UCSD-AML1 (cell line): ENCODE measurements around the gene IGSF8.

Source experiments
- DNase-seq: peaks from one replicate; lab custom pipeline; 2025; ENCODE audit not compliant: unreplicated experiment; lab: John Stamatoyannopoulos, UW

The IGSF8 gene, protein sequence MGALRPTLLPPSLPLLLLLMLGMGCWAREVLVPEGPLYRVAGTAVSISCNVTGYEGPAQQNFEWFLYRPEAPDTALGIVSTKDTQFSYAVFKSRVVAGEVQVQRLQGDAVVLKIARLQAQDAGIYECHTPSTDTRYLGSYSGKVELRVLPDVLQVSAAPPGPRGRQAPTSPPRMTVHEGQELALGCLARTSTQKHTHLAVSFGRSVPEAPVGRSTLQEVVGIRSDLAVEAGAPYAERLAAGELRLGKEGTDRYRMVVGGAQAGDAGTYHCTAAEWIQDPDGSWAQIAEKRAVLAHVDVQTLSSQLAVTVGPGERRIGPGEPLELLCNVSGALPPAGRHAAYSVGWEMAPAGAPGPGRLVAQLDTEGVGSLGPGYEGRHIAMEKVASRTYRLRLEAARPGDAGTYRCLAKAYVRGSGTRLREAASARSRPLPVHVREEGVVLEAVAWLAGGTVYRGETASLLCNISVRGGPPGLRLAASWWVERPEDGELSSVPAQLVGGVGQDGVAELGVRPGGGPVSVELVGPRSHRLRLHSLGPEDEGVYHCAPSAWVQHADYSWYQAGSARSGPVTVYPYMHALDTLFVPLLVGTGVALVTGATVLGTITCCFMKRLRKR

GRCh38 chr1:160097911-160098851 lies at the start of gene IGSF8:
TSS of gene IGSF8 (minus strand) at chr1:160098619. CDS start at chr1:160098472, 147 bp downstream.
- peak; percentile 89 for DNase-seq

DNA sequence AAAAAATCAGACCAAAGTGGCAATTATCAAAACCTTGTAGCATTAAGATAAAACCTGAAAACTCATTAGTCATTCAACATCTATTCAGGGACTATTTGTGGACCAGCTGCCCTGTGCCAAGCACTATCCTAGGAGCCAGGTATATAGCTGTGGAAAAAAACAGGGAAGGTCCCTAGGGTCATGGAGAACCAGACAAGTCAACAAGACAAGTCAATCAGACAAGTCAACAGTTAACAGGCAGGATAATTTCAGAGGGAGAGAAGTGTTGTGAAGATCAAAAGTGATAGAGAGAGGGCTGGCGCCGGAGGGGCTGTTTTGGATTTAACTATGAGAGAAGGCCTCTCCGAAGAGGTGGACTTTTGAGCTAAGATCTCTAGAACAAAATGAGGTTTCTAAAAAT lies 49.7 kb upstream of the IGSF8 start:
- no peak for DNase-seq

DNA sequence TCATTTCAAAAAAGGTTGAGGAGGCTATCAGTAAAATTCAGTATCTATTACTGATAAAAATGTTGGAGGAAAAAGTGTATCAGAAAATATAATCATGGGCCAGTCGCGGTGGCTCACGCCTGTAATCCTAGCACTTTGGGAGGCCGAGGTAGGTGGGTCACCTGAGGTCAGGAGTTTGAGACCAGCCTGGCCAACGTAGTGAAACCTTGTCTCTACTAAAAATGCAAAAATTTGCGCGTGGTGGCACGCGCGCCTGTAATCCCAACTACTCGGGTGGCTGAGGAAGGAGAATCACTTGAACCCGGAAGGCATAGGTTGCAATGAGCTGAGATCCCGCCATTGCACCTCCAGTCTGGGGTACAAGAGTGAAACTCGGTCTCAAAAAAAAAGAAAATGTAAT lies 47.7 kb upstream of the IGSF8 start:
- no peak for DNase-seq

DNA sequence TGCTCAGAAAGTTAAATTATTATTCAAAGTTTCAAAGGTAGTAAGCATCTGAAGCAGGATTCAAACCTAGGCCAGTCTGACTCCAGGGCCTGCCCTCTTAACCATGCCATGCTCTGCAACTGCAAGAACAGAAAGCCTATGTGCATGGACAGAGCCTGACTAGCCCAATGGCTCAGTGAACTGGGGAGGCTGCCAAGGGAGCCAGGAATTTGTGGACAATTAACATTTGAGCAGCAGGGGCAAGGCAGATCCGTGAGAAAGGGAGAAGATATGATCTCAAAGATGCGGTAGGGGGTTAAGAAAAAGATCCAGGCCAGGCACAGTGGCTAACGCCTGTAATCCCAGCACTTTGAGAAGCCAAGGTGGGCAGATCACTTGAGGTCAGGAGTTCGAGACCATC lies 46.5 kb upstream of the IGSF8 start:
- no peak for DNase-seq

DNA sequence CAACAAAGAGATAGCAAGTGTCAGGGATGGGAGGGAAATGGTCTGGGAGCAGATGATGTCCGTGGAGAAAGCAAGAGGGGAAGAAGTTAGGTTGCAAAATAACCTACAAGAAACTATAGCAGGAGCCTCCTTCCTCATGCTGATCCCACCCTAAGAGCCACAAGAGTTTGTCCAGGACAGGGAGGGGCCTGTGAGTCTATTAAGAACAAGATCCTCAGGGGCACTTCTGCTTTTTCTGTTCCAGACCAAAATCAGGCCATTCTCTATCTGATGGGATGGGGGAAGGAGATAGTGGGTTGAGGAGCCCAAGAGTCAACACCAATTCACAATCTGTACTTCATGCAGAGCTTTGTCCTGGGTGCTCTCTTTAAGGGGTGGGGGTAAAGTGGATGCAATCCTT lies 45.3 kb upstream of the IGSF8 start:
- no peak for DNase-seq

DNA sequence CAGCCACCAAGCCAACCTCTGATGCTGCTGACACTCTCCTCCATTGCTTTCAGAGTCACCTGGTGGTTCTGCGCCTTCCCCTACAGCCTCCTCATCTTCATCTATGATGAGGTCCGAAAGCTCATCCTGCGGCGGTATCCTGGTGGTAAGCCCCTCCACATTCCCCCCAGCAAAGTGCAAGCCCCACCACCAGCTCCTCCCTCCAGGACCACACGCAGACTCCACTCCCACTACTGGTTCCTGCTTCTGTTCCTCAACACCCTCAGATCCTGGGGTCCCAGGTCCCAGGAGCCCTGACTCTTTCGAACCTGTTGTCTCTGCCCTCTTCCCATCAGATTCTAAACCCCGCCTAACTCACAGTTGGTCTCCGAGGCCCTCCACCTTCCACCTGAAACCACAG lies 41.4 kb upstream of the IGSF8 start:
- DNase-seq: no peak

DNA sequence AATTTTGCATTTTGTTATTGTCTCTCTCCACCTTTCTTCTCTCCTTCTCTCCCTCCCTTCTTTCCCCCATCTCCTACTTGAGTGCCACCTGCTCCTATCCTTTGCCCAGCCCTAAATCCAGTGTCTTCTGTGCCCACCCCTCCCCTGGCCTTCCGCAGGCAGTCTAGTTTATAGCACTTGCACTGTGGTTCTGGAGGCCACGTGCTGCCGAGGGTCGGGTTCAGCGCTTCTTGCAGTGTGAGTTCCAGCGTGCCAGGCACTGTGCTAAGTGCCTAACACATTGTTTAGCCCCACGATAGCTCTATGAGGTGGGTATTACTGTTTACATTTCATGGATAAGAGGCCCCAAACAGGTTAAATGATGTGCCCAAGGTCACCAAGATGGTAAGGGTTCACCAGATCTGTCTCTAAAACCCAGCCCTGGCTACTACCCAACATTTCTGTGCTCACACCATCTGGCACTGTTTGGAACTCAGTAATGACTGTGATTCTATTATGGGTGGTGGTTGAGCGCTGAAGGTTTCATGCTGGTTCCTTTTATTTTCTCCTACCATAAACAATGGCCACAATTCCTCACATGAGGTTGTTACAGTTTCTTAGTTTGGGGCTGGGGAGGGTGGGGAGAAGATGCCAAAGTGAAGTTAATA lies 38.9 kb upstream of the IGSF8 start:
- DNase-seq: no peak

DNA sequence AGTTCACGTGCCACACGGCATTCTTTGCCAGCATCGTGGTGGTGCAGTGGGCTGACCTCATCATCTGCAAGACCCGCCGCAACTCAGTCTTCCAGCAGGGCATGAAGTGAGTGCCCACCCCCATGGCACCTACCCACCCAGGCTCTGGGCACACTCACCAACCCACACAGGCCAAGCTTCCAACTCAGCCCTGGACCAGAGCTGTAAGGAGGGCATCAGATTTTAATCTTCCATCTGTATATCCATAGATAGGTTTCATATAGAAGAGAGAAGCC lies 38.4 kb upstream of the IGSF8 start:
- DNase-seq: no peak

- no peak for DNase-seq
Observed at GRCh38 chr1:160136121-160136925, 37.9 kb upstream of the IGSF8 start.

GRCh38 chr1:160134791-160135572 lies 36.6 kb upstream of the IGSF8 start:
- no peak for DNase-seq

GRCh38 chr1:160133990-160134770 lies 35.8 kb upstream of the IGSF8 start:
- no peak for DNase-seq

GRCh38 chr1:160131803-160132565 lies 33.6 kb upstream of the IGSF8 start:
- no peak for DNase-seq

- no peak for DNase-seq
Observed at GRCh38 chr1:160130939-160131338, 32.5 kb upstream of the IGSF8 start.

GRCh38 chr1:160130486-160130885 lies 32.1 kb upstream of the IGSF8 start:
- DNase-seq: no peak

- DNase-seq: no peak
Observed at GRCh38 chr1:160129966-160130365, 31.5 kb upstream of the IGSF8 start.

DNA sequence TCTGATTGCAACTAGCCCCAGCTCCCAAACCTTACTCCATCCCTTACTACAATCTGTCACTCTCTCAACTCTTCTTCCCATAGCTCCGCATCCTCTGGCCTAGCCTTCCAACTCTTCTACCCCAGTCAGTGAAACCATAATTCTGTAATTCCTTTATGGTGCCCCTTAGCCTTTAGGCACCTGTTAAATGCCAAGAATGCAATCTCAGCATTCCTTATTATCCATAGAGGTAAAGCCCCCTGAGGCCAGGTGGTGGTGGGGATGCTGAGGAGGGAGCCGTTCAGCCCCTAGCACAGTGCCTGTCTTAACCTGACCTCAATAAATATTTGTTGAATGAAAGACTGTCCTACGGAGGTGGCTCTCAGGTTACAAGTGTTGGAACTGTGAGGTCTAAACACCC lies 31.1 kb upstream of the IGSF8 start:
- no peak for DNase-seq

DNA sequence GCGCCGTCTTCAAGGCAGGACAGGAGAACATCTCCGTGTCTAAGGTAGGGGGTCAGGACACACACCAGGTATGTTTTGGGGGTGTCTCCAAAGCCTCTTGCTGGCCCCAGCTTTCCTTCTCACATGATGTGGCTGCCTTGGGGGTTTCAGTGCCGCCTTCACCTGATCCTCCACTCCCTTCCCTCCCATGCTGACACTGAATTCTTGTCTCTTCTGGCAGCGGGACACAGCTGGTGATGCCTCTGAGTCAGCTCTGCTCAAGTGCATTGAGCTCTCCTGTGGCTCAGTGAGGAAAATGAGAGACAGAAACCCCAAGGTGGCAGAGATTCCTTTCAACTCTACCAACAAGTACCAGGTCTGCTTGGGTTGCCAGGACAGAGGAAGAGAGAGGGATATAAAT lies 30.6 kb upstream of the IGSF8 start:
- DNase-seq: no peak

DNA sequence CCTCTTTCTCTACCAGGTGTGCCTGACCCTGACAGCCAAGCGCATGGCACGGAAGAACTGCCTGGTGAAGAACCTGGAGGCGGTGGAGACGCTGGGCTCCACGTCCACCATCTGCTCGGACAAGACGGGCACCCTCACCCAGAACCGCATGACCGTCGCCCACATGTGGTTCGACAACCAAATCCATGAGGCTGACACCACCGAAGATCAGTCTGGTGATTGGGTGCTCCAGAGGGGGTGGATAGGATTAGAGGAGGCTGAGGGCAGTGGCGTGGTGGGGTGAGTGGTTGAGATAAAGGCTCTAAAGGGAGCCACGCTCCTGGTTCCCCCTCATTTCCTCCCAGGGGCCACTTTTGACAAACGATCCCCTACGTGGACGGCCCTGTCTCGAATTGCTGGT lies 30.2 kb upstream of the IGSF8 start:
- DNase-seq: no peak
